ENCODE measurements around the gene LIMCH1. TPM values are rescaled to one million over a fixed set of nuclear protein-coding genes. Genes with fewer than 3 reads are reported as not detected.

Gene LIMCH1
- total RNA-seq, 1 experiment from 2014 or later, result 3.3 TPM

- no peak overlapping the region for H3K14ac ChIP-seq (ENCODE audit: insufficient read depth, low read length)
- no peaks in the 10 kb centered on the region for H3K27me3 Mint-ChIP-seq (ENCODE audit: low read depth)
Observed at GRCh38 chr4:41571422-41571821, 33.5 kb downstream of the LIMCH1 start.

More at GRCh38 chr4:41571422-41571821, 33.5 kb downstream of the LIMCH1 start:
- Histone ChIP-seq H3T11ph (ENCODE audit: low read length) (no peak overlapping the region), H3K4me2 (ENCODE audit: insufficient read depth, insufficient read length, low read length) (no peak overlapping the region), H3K79me2 (ENCODE audit: insufficient read depth, low read length) (no peaks in the 10 kb centered on the region), H3K9ac (ENCODE audit: extremely low read depth, insufficient read length, low read length) (no peak overlapping the region), H3K27me3 (ENCODE audit: insufficient read depth, low read length) (no peaks in the 10 kb centered on the region), H3K27ac (ENCODE audit: insufficient read length, low read depth, low read length) (no peak overlapping the region), H3K56ac (ENCODE audit: insufficient read length, low read depth, low read length) (no peak overlapping the region), H3K18ac (ENCODE audit: insufficient read length, low read depth, low read length) (no peak overlapping the region), H2BK120ac (ENCODE audit: low read depth, low read length, poor library complexity, severe bottlenecking) (no peak overlapping the region), H2BK15ac (ENCODE audit: low read depth, low read length) (no peak overlapping the region), H3K4me1 (ENCODE audit: insufficient read depth, low read length) (peaks cover 5% of the 10 kb centered on the region; the same call in 1 of the 2 replicates), H3K79me1 (ENCODE audit: insufficient read depth, low read depth, low read length, poor library complexity, severe bottlenecking) (no peaks in the 10 kb centered on the region), H2AK5ac (ENCODE audit: insufficient read length, low read length) (no peak overlapping the region), H4K20me1 (ENCODE audit: control insufficient read depth, insufficient read depth, insufficient read length) (no peaks in the 10 kb centered on the region), H2BK5ac (ENCODE audit: insufficient read length, low read length) (no peak overlapping the region), H2BK20ac (ENCODE audit: low read depth, low read length, poor library complexity, severe bottlenecking) (no peak overlapping the region), H2BK12ac (ENCODE audit: insufficient read length, low read depth, low read length) (no peak overlapping the region), H3K23me2 (ENCODE audit: insufficient read length, low read depth, low read length, poor library complexity, severe bottlenecking) (no peaks in the 10 kb centered on the region), H3K9me3 (ENCODE audit: control insufficient read depth, low read depth, low read length) (no peaks in the 10 kb centered on the region), H3K4ac (ENCODE audit: low read depth, low read length) (no peak overlapping the region), H4K8ac (replicated peaks; ENCODE audit: insufficient read length, low read depth, low read length) (no peak overlapping the region), H3K23ac (ENCODE audit: insufficient read length, low read depth, low read length) (no peak overlapping the region), H4K91ac (ENCODE audit: insufficient read length, low read depth, low read length) (no peak overlapping the region), H2AFZ (ENCODE audit: low read length) (no peak overlapping the region), H4K5ac (ENCODE audit: insufficient read length, low read depth, low read length) (no peak overlapping the region)
- no CpG with 5 or more reads among the region's 1 CpG for WGBS (ENCODE audit: extremely low coverage, insufficient read length, low lambda C conversion rate)
- no peak for TF ChIP-seq CTCF (conservative IDR thresholded peaks at IDR 0.05)
- Mint-ChIP-seq H3K9me3 (no peaks in the 10 kb centered on the region), H3K4me1 (peaks cover 0 to 3% of the 10 kb centered on the region in 2 experiments; a peak in 1 of 4 replicates), H3K4me3 (no peak overlapping the region), H3K36me3 (ENCODE audit: insufficient read depth in 1 of 3, low read depth in 3 of 3) (no peaks in the 10 kb centered on the region), H3K27ac (no peak overlapping the region)
- DNase-seq, result no peak
